ENCODE data around the gene PBX4.

The PBX4 gene

GRCh38 chr19:19523177-19523576, 95.3 kb downstream of the PBX4 start:
- DNase-seq, result no peak

- no peak for DNase-seq
Observed at GRCh38 chr19:19520989-19521388, 97.5 kb downstream of the PBX4 start.

- DNase-seq, result no peak
Observed at GRCh38 chr19:19517235-19517619, 101.3 kb downstream of the PBX4 start.

GRCh38 chr19:19515642-19516519, 102.6 kb downstream of the PBX4 start, which contains the start of gene NDUFA13:
TSS of gene NDUFA13 (plus strand) at chr19:19516225. CDS start at chr19:19516239, 14 bp downstream.
- peak; percentile 64 for DNase-seq

- no peak for DNase-seq
Observed at GRCh38 chr19:19514881-19515641, 103.4 kb downstream of the PBX4 start, which contains the start of gene TSSK6. TSS of gene TSSK6 (minus strand) at chr19:19515548. CDS start at chr19:19515427, 121 bp downstream.

- DNase-seq, result no peak
Observed at GRCh38 chr19:19514215-19514657, 104.3 kb downstream of the PBX4 start.

- no peak for DNase-seq
Observed at GRCh38 chr19:19513682-19514081, 104.8 kb downstream of the PBX4 start.

Data from NCI-H524 treated with DMSO at 0.1 percent for 48 hours (cell line).